Rectal smooth muscle tissue (tissue), 1 donor: Measurements from ENCODE around the gene KCNK17.
"Not testable (repeated sequence)": the region's sequence is repeated elsewhere in the genome, so short reads cannot be mapped to it uniquely, and the experiment has no call there.

Experiments used
- H3K27ac ChIP-seq: one replicate; pipeline ENCODE4 v1.7.0; 2013; ENCODE audit warnings: low read depth, low read length, inconsistent platforms
- H3K27me3 ChIP-seq: one replicate; pipeline ENCODE4 v1.7.0; 2013; ENCODE audit warnings: low read length; ENCODE audit not compliant: control insufficient read depth, insufficient read depth
- H3K36me3 ChIP-seq: one replicate; pipeline ENCODE4 v1.7.0; 2013; ENCODE audit warnings: low read length; ENCODE audit not compliant: control insufficient read depth, insufficient read depth
- H3K4me1 ChIP-seq: one replicate; pipeline ENCODE4 v1.7.0; 2013; ENCODE audit warnings: low read length; ENCODE audit not compliant: control insufficient read depth, insufficient read depth
- H3K4me3 ChIP-seq: one replicate; pipeline ENCODE4 v1.7.0; 2013; ENCODE audit warnings: low read length
- H3K9ac ChIP-seq: one replicate; pipeline ENCODE4 v1.7.0; 2013; ENCODE audit warnings: low read length

Gene KCNK17

DNA sequence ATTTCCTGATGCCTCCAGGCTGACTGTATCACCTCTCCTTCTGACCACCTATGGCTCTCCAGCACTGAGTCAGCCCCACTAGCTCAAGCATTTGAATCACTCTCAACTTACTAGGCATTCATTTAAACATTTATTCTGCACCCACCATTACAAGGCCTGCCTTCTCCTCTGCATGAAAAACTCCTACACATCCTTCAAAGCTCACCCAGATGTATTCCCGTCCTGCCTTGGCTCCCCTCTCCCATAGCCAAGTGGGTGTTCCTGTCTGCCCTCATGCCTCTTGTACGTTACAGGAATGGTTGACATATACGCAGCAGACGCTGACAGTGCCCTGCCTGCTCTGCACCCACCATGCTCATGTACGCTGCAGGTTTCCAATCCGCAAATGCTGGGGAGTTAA, 21.6 kb downstream of the KCNK17 start:
- Histone ChIP-seq H3K4me1 (no peaks in the 10 kb centered on the region), H3K36me3 (no peaks in the 10 kb centered on the region), H3K4me3 (no peak overlapping the region), H3K9ac (no peak overlapping the region), H3K27ac (no peak overlapping the region), H3K27me3 (no peaks in the 10 kb centered on the region)

DNA sequence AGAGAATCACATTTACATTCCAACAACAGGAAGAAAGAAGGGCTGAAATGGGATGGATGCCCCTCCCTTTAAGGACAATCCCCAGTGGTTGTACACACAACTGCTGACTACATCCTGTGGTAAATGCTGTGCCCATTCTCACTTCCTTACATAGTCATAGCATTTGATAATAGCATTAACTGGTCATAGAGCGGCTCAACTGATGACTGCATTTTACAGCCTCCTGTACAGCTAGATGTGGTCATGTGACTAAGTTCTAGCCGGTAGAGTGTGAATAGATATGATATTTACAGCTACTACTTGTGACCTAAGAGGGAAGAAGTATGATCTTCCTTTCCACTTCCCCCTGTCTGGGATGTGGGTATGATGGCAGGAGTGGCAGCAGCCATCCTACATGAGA, 24.7 kb downstream of the KCNK17 start:
- no peaks in the 10 kb centered on the region for H3K36me3 ChIP-seq
- no peak overlapping the region for H3K27ac ChIP-seq
- H3K9ac ChIP-seq, result no peak overlapping the region
- no peaks in the 10 kb centered on the region for H3K4me1 ChIP-seq
- H3K27me3 ChIP-seq, result no peaks in the 10 kb centered on the region
- no peak overlapping the region for H3K4me3 ChIP-seq

DNA sequence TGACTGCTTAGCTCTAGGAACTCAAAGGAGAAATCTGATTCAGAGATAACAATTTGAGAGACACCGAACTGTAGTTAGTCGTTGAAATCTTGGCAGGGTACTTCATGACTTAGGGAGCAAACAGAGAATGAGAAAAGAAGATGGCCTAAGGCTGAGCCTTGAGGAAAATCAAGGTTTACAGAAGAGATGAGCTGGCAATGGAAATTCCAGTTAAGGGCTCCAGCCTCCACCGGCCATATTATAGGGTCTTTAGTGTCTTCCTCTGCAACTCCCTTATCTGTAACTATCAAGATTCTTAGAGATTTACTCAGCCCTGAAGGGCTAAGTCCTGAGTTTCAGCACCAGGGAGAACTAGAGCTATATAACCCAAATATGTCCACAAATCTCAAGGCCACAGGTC, 26.6 kb downstream of the KCNK17 start:
- no peaks in the 10 kb centered on the region for H3K36me3 ChIP-seq
- H3K27me3 ChIP-seq, result no peaks in the 10 kb centered on the region
- no peak overlapping the region for H3K27ac ChIP-seq
- no peak overlapping the region for H3K9ac ChIP-seq
- no peak overlapping the region for H3K4me3 ChIP-seq
- no peaks in the 10 kb centered on the region for H3K4me1 ChIP-seq

DNA sequence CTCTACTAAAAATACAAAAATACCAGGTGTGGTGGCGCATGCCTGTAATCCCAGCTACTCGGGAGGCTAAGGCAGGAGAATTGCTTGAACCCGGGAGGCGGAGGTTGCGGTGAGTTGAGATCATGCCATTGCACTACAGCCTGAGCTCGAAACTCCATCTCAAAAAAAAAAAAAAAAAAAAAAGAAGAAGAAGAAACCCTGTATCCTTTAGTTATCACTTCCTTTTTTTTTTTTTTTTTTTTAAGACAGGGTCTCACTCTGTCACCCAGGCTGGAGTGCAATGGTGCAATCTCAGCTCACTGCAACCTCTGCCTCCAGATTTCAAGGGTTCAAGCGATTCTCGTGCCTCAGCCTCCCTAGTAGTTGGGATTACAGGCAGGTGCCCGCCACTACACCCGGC, 27.6 kb downstream of the KCNK17 start:
- H3K4me3 ChIP-seq, H3K27ac ChIP-seq, H3K27me3 ChIP-seq, H3K9ac ChIP-seq, H3K4me1 ChIP-seq, H3K36me3 ChIP-seq: not testable (repeated sequence)

DNA sequence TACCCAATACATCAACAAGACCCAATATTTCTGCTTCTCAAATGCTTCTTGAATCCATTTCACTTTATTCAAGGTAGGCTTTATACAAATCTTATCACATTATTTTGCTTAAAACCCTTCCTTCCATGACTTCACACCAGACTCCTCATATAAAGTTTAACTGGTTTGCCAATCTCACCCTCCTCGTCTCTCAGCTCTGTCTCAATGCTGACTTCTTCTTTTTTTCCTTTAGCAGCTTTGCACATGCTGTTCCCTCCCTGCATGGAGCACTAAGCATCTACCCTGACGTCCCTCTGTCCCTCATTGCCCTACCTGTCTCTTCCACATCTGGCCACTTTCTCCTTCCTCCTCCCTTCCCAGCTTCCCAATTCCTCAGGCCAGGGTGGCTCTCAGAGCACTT, 31.4 kb downstream of the KCNK17 start:
- no peak overlapping the region for H3K27ac ChIP-seq
- H3K4me1 ChIP-seq, result no peaks in the 10 kb centered on the region
- no peaks in the 10 kb centered on the region for H3K36me3 ChIP-seq
- H3K9ac ChIP-seq, result no peak overlapping the region
- H3K4me3 ChIP-seq, result no peak overlapping the region
- H3K27me3 ChIP-seq, result no peaks in the 10 kb centered on the region

DNA sequence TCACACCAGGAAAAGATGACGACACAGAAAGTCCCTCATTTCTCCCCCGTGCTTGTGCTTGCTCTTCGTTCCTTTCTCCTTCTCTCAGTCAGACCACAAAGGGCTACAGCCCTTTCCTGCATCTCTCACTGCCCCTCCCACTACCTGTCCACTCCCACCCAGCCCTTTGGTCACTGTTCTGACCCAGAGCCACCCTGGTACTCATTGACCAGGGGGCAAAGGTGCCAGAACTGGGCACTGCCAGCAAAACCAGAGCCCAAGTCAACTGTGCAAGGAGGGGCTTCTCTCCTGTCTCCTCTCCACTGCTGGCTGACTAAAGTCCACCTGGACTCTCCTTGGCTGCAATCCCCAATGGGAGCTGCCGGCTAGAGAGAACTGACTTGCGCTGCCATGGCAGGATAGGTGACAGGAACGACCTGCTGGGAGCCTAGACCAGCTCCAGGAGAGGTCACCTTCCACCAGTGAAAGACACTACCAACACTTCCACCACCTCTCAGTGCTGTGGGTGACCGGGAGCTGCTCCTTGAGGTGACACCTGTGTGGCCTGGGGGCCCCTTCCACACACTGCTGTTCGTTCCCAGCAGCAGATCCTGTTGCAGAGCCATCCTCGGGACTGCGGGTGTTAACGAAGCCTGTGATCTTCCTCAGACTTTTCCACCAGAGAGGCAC, 32.8 kb downstream of the KCNK17 start:
- Histone ChIP-seq H3K36me3 (no peaks in the 10 kb centered on the region), H3K4me1 (no peaks in the 10 kb centered on the region), H3K27ac (no peak overlapping the region), H3K9ac (no peak overlapping the region), H3K4me3 (no peak overlapping the region), H3K27me3 (no peaks in the 10 kb centered on the region)

DNA sequence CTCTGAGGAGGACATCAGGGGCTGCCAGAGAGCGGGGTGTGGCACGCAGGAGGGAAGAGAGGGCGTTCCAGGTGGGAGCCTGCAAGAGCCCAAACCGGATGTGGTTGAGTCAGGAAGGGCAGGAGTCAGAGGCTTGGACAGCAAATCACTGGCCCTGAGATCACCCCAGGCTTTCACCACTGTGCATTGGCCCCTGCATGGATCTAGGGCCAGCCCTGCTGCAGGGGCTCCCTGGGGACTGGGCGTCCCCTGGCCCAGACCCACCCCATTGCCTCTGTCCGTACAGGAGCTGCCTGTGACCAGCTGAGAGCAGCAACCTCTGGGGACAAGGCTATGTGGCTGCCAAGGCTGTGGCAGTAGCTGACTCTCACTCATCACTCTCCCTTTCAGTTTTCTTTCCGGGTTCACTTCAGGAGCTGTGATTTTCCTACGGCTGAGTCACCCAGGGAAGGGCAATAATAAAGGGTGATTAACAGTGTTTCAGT, 33.9 kb downstream of the KCNK17 start:
- H3K27ac ChIP-seq, result no peak overlapping the region
- no peak overlapping the region for H3K4me3 ChIP-seq
- H3K9ac ChIP-seq, result no peak overlapping the region
- H3K4me1 ChIP-seq, result no peaks in the 10 kb centered on the region
- H3K27me3 ChIP-seq, result no peaks in the 10 kb centered on the region
- H3K36me3 ChIP-seq, result no peaks in the 10 kb centered on the region

DNA sequence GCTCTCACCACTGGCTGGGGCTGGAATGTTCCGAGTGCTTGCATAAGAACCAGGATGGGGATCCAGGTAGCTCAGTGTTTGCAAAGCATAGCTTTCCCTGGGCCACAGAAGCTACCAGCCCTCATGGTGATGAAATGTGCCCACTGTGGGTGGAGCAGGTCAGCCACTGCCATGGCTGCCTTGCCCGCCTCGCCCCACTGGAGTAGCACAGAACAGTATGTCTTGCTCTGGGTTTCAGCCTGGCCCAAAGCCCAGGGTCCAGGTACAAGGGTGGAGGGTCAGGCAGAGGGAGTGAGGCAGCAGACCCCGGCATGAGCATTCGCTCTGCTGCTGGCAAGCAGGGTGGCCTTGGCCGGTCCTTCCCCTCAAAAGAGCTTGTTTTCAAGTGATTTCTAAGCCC, 34.7 kb downstream of the KCNK17 start:
- H3K27ac ChIP-seq, result no peak overlapping the region
- H3K27me3 ChIP-seq, result no peaks in the 10 kb centered on the region
- no peak overlapping the region for H3K4me3 ChIP-seq
- no peaks in the 10 kb centered on the region for H3K36me3 ChIP-seq
- H3K4me1 ChIP-seq, result no peaks in the 10 kb centered on the region
- H3K9ac ChIP-seq, result no peak overlapping the region

DNA sequence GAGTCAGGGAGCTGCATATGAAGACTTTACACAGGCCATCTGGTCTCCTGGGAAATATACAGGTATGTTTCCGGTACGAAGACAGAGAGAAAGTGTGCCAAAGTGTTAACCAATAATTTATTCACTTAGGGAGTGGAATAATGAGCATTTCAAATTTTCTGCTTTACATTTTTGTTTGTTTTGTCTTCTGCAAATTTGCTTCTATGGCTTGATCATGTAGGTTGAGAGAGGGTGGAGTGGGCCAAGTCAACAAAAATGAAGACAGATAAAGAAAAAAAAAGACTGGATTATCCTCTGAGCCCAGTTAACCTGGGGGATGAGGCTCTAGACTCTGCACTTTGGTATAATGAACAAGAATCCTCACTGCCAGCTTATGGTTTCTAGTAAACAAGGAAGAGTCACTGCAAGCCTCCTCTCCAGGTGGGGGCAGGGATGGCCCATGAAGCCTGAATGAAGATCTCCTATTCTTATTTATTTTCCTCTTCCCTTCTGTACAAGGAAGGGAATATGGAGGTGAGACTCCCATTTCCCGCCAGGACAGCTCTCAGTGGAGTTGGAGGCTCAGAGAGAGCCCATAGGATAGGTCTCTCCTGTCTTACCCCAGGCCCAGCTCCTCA, 37.7 kb downstream of the KCNK17 start:
- Histone ChIP-seq H3K4me1 (no peaks in the 10 kb centered on the region), H3K9ac (no peak overlapping the region), H3K27me3 (no peaks in the 10 kb centered on the region), H3K36me3 (no peaks in the 10 kb centered on the region), H3K4me3 (no peak overlapping the region), H3K27ac (no peak overlapping the region)

DNA sequence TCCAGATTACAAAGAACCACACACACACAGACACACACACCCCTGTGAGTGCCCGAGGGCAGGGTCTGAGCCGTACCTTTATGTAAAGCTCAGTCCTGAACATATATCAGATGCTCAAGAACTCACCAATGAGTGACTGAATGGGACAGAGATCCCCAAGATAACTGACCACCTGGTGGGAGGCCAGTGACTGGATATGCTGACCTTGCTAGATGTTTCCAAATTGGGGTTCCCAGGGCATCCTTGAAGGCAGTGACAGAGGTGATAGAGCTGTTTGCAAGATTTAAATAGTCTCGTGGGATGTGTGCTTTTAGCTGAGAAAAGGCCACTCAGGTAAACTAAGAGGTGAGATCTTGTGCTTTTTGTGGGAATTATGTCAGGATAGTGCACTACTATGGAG, 39.3 kb downstream of the KCNK17 start:
- H3K9ac ChIP-seq, result no peak overlapping the region
- H3K4me3 ChIP-seq, result no peak overlapping the region
- H3K27ac ChIP-seq, result no peak overlapping the region
- H3K36me3 ChIP-seq, result no peaks in the 10 kb centered on the region
- no peaks in the 10 kb centered on the region for H3K27me3 ChIP-seq
- H3K4me1 ChIP-seq, result no peaks in the 10 kb centered on the region

DNA sequence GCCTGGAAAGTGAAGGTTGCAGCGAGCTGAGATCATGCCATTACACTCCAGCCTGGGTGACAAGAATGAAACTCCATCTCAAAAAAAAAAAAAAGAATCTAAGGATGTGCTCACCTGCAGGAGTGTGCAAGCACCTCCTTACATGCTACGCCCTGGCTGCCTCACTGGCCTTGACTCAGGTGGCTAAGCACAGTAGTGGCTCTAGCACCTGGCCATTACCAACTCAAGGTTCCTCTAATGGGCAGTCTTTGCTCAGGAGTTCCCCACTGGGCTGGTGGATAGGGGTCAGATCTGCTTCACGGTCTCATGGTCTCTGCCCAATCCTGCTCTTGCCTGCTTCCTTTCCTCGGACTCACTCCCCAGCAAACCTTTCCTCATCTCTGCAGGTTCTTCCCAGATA, 39.7 kb downstream of the KCNK17 start:
- no peaks in the 10 kb centered on the region for H3K36me3 ChIP-seq
- H3K4me1 ChIP-seq, result no peaks in the 10 kb centered on the region
- H3K27ac ChIP-seq, result no peak overlapping the region
- H3K27me3 ChIP-seq, result no peaks in the 10 kb centered on the region
- H3K4me3 ChIP-seq, result no peak overlapping the region
- H3K9ac ChIP-seq, result no peak overlapping the region

DNA sequence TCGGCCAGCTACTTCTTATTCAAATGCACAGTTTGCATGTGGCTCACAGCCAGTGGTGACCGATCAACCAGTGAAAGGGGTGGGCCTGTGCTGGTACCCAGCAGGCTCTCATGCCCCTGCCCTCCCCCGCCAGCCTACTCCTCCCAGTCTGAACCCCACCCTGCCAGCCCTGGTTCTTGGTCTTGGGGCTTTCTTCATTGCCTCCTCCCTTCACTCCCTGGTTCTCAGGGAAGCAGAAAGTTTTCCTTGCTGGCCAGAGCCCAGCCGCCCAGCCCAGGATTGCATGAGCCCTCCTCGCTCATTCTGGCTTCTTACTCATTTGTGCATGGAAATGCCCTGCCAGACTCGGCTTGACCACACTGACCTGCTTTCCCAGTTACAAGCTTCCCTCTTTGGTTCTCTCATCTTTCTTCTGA, 40.8 kb downstream of the KCNK17 start:
- H3K4me1 ChIP-seq, result no peaks in the 10 kb centered on the region

DNA sequence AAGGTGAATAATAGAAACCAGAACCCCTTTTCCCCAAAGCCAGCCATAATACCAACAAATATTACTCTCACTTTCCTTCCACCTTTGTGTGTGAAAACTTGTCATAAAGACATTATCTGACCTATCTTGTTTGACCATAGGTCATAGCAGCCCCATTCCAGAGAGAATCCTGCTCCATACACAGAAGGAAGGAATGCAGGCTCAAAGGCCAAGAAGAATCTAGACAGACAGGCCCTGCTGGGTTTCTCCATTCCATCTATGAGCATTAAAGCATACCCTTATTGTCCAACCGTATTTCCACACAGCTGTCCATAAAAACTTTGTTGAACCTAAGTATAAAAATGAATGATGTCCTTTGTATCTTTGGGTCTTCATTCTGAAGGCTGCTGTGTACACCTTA, 44.3 kb downstream of the KCNK17 start:
- Histone ChIP-seq H3K36me3 (no peaks in the 10 kb centered on the region), H3K27ac (no peak overlapping the region), H3K4me3 (no peak overlapping the region)

More for the DNA sequence above, 40.8 kb downstream of the KCNK17 start:
- Histone ChIP-seq H3K27me3 (no peaks in the 10 kb centered on the region), H3K9ac (no peak overlapping the region), H3K4me3 (no peak overlapping the region), H3K36me3 (no peaks in the 10 kb centered on the region), H3K27ac (no peak overlapping the region)

More for the DNA sequence above, 44.3 kb downstream of the KCNK17 start:
- H3K4me1 ChIP-seq, result no peaks in the 10 kb centered on the region
- H3K27me3 ChIP-seq, result no peaks in the 10 kb centered on the region
- H3K9ac ChIP-seq, result no peak overlapping the region
